ENCODE results near the gene PROS1.

- no peak for TF ChIP-seq POLR2AphosphoS5 (IDR thresholded peaks at IDR 0.05; ENCODE audit: low read depth, low read length)
- no peak for TF ChIP-seq SIN3A (IDR thresholded peaks at IDR 0.05; ENCODE audit: borderline replicate concordance, insufficient read depth, low read length)
- no peak for TF ChIP-seq FOXP2 (optimal IDR thresholded peaks at IDR 0.05; ENCODE audit: borderline replicate concordance, extremely low read depth, extremely low read length, insufficient read depth)
Observed at GRCh38 chr3:93981649-93982048, 8.0 kb upstream of the PROS1 start.
